22Rv1 (cell line): ENCODE data around the gene CACNA1A.

ENCODE experiments used
- CTCF ChIP-seq: fragments of 450-650 bp; IDR thresholded peaks from 2 replicates; pipeline ENCODE4 v1.5.1; 2017; ENCODE audit warnings: mild to moderate bottlenecking
- ZFX ChIP-seq: fragments of 450-650 bp; IDR thresholded peaks from 2 replicates; pipeline ENCODE4 v1.6.1; 2017; ENCODE audit warnings: antibody characterized with exemption, borderline replicate concordance

GRCh38 chr19:13507053-13507611 lies 853 bp upstream of the CACNA1A start:
- TF ChIP-seq CTCF (no peak), ZFX (no peak)
